Measurements from ENCODE around the gene MCC. TPM values are rescaled to one million over a fixed set of nuclear protein-coding genes. Genes with fewer than 3 reads are reported as not detected.

The MCC gene
- total RNA-seq, 2 donors from 2014 or later: 7.5 to 9.9 TPM

GRCh38 chr5:113091622-113092021 is 396.6 kb downstream of the MCC start:
- intact Hi-C loops (cut with DNase I): no loop called here
- H3K27ac ChIP-seq: no peak overlapping the region

DNA sequence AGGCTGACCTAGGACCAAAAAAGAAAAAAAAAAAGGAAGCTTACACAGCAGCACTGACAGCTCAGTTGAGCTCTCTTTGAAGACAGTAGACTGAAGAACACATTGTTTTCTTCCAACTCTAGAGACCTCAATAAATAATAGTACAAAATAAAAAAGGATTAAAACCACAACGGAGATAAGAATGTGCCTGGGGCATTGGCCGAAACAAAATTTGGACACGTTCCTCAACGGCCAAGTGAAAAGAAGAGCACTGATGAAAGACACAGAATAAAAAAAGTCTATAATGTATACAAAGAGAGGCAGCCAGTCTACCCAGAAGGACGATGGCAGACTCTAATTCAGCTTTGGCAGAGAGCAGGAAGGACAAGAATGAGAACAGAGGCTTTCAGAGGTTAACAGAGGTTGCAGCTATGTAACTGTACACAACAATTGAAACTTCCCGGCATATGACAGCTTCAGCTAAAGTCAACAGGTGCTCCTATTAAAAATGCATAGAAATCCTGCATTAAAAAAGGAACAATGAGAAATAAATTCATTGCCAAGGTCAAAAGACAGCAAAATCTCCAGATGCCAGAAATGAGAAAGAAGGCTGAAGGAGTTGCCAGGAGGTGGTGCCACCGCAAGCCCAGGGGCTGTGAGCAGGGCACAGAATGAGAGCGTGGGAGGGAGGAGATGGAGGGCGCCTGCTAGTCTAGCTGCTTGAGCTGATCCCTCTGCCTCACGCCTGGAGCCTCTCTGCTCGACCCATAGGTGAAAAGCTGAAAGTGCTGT is 397.7 kb downstream of the MCC start:
- Histone ChIP-seq H3K4me1 (peaks cover 11% of the 10 kb centered on the region), H3K27me3 (no peaks in the 10 kb centered on the region), H3K4me3 (no peak overlapping the region), H3K36me3 (replicated peaks in 1 of 2; ENCODE audit: insufficient read depth in 1 of 2, low read depth in 2 of 2) (no peaks in the 10 kb centered on the region), H3K27ac (no peak overlapping the region), H3K9me3 (no peaks in the 10 kb centered on the region)
- intact Hi-C loops (cut with DNase I): no loop called here
- 71 to 76% methylated on average over 11 of the region's 11 CpGs for WGBS, 2 donors
- TF ChIP-seq, protein P1, sequence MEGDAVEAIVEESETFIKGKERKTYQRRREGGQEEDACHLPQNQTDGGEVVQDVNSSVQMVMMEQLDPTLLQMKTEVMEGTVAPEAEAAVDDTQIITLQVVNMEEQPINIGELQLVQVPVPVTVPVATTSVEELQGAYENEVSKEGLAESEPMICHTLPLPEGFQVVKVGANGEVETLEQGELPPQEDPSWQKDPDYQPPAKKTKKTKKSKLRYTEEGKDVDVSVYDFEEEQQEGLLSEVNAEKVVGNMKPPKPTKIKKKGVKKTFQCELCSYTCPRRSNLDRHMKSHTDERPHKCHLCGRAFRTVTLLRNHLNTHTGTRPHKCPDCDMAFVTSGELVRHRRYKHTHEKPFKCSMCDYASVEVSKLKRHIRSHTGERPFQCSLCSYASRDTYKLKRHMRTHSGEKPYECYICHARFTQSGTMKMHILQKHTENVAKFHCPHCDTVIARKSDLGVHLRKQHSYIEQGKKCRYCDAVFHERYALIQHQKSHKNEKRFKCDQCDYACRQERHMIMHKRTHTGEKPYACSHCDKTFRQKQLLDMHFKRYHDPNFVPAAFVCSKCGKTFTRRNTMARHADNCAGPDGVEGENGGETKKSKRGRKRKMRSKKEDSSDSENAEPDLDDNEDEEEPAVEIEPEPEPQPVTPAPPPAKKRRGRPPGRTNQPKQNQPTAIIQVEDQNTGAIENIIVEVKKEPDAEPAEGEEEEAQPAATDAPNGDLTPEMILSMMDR (IDR thresholded peaks at IDR 0.05): no peak
- TF ChIP-seq POLR2A (IDR thresholded peaks at IDR 0.05): no peak
- ATAC-seq: no peak
- DNase-seq: no peak

More at GRCh38 chr5:113091622-113092021, 396.6 kb downstream of the MCC start:
- H3K27me3 ChIP-seq: no peaks in the 10 kb centered on the region
- no peaks in the 10 kb centered on the region for H3K36me3 ChIP-seq (replicated peaks in 1 of 2; ENCODE audit: insufficient read depth in 1 of 2, low read depth in 2 of 2)
- H3K4me3 ChIP-seq: no peak overlapping the region
- no peak for DNase-seq
- H3K9me3 ChIP-seq: no peaks in the 10 kb centered on the region
- no peak for TF ChIP-seq POLR2A (IDR thresholded peaks at IDR 0.05)
- TF ChIP-seq, protein P1 (IDR thresholded peaks at IDR 0.05): no peak
- ATAC-seq: no peak
- WGBS, 2 donors: 81 to 94% methylated on average over 3 of the region's 3 CpGs
- H3K4me1 ChIP-seq: peaks cover 11% of the 10 kb centered on the region

DNA sequence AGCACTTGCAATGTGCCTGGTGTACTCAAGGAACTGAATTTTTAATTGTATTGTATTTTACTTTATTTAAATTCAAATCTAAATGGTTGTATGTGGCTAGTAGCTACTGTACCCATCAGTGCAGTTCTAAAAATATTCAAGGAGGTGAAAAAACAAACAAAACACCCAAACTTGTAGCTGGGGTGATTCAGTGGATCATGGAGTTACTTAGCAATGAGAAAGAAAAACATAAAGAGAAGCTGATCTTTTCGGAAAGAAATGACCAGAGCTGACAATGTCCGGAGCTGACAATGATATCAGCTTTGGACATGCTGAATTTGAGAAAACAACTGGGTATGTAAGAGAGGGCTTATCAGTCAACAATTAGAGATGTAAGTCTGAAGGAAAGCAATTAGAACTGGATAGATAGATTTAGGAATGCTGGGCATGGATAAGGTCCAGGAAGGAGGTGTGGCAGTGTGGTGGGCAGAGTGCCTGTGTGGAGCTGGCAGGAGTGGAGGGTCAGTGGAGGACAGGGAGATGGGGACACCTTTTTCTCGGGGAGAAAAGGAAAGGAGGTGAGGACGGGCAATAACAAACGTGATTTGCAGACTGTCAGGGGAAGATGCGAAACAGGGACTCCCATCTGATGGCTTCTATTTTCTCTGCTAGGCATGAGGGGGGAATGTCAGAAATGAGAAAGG is 398.5 kb downstream of the MCC start:
- Histone ChIP-seq H3K27ac (no peak overlapping the region), H3K4me1 (peaks cover 14% of the 10 kb centered on the region), H3K4me3 (no peak overlapping the region), H3K27me3 (no peaks in the 10 kb centered on the region), H3K36me3 (replicated peaks in 1 of 2; ENCODE audit: insufficient read depth in 1 of 2, low read depth in 2 of 2) (no peaks in the 10 kb centered on the region), H3K9me3 (no peaks in the 10 kb centered on the region)
- no peak for TF ChIP-seq POLR2A (IDR thresholded peaks at IDR 0.05)
- TF ChIP-seq, protein P1 (IDR thresholded peaks at IDR 0.05): no peak
- ATAC-seq (no peak), DNase-seq (no peak)
- WGBS, 2 donors: 68 to 71% methylated on average over 6 of the region's 6 CpGs
- intact Hi-C loops (cut with DNase I): no loop called here

DNA sequence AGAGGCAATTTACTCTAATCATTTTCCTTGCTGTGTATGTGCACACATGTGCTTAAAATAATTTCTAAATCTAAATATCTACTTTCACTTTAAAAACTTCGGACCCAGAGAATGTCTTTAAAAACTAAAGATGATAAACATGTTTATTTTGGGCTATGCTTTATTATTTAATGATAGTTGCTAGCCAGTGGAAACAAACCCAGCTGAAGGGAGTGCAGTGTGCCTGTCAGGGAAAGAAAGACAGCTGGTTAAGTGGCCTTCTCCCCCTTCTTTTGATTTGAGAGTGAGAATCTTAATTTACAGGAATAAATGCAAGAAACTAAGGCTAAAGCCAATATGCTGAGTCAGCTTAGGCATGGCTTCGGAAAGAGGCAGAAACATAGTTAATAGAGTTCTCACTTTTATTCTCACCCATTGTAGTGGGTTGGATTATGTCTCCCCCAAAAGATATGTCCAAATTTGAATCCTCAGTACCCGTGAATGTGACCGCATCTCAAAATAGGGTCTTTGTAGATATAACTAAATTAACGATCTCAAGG is 400.2 kb downstream of the MCC start:
- H3K9me3 ChIP-seq: no peaks in the 10 kb centered on the region
- H3K36me3 ChIP-seq (replicated peaks in 1 of 2; ENCODE audit: insufficient read depth in 1 of 2, low read depth in 2 of 2): no peaks in the 10 kb centered on the region
- H3K27me3 ChIP-seq: no peaks in the 10 kb centered on the region
- DNase-seq: no peak
- peaks cover 20% of the 10 kb centered on the region for H3K4me1 ChIP-seq
- intact Hi-C loops (cut with DNase I): no loop called here
- no peak overlapping the region for H3K4me3 ChIP-seq
- no peak for TF ChIP-seq POLR2A (IDR thresholded peaks at IDR 0.05)
- TF ChIP-seq, protein P1 (IDR thresholded peaks at IDR 0.05): no peak
- 53 to 55% methylated on average over 5 of the region's 5 CpGs for WGBS, 2 donors
- no peak for ATAC-seq
- no peak overlapping the region for H3K27ac ChIP-seq
